Activated CD4-positive, alpha-beta T cell treated with anti-CD3 and anti-CD28 coated beads, Interleukin-2, amount 10 ng/mL, durations not matched to agents 7 days and 5 days (primary cell): ENCODE measurements around the gene ZFAND6. TPM values are rescaled to one million over a fixed set of nuclear protein-coding genes. Genes with fewer than 3 reads are reported as not detected.

Experiments used
- CTCF ChIA-PET: fragments of 350-600 bp; sonication (Branson Sonifier 250); formaldehyde crosslinking; loops from one replicate; lab custom pipeline; 2021; ENCODE audit warnings: antibody characterized with exemption; lab: Charles Lee
- POLR2A ChIA-PET: fragments of 350-600 bp; sonication (Branson Sonifier 250); formaldehyde crosslinking; loops from one replicate; lab custom pipeline; 2021; ENCODE audit warnings: antibody characterized with exemption; lab: Charles Lee
- DNase-seq: peaks from one replicate; pipeline ENCODE4 v3.0.0-alpha.2; 2020
- H3K27ac Mint-ChIP-seq: one replicate; pipeline ENCODE4 v1.8.0; 2021; ENCODE audit warnings: mild to moderate bottlenecking, moderate library complexity, mixed read lengths
- H3K27me3 Mint-ChIP-seq: one replicate; pipeline ENCODE4 v1.8.0; 2021; ENCODE audit warnings: mixed read lengths
- H3K36me3 Mint-ChIP-seq: one replicate; pipeline ENCODE4 v1.8.0; 2021; ENCODE audit warnings: low read depth, mixed read lengths
- H3K4me1 Mint-ChIP-seq: one replicate; pipeline ENCODE4 v1.8.0; 2021; ENCODE audit warnings: mixed read lengths
- H3K4me3 Mint-ChIP-seq: one replicate; pipeline ENCODE4 v1.8.0; 2021; ENCODE audit warnings: mild to moderate bottlenecking, moderate library complexity, mixed read lengths
- H3K9me3 Mint-ChIP-seq: one replicate; pipeline ENCODE4 v1.8.0; 2021; ENCODE audit warnings: mixed read lengths
- total RNA-seq, 2 experiments: library from RNA; stranded (reverse); gene quantifications; one replicate each; pipeline ENCODE4 v1.2.3, GENCODE V29; 2021

The ZFAND6 gene
- total RNA-seq, 2 experiments from 2014 or later, result 49.3 to 56.4 TPM

GRCh38 chr15:80169768-80170357 lies 110.4 kb downstream of the ZFAND6 start:
- H3K27ac Mint-ChIP-seq, result no peak overlapping the region
- ChIA-PET CTCF (interaction anchor here (0.6 kb wide), 1 partner anchor 77 kb away, joined by 5 read pairs; no protein-coding TSS in a partner anchor), POLR2A (no interaction called here)
- peaks cover 2% of the 10 kb centered on the region for H3K4me1 Mint-ChIP-seq
- H3K9me3 Mint-ChIP-seq, result no peaks in the 10 kb centered on the region
- peaks cover 5% of the 10 kb centered on the region for H3K36me3 Mint-ChIP-seq
- no peaks in the 10 kb centered on the region for H3K27me3 Mint-ChIP-seq
- H3K4me3 Mint-ChIP-seq, result no peak overlapping the region
- DNase-seq, result no peak

- POLR2A ChIA-PET, result no interaction called here
- CTCF ChIA-PET, result interaction anchor here (0.6 kb wide), 1 partner anchor 78 kb away, joined by 5 read pairs; no protein-coding TSS in a partner anchor
- H3K27ac Mint-ChIP-seq, result peak overlapping the region; percentile 9
- H3K4me1 Mint-ChIP-seq, result peaks cover 2% of the 10 kb centered on the region
- no peak for DNase-seq
- no peaks in the 10 kb centered on the region for H3K9me3 Mint-ChIP-seq
- H3K36me3 Mint-ChIP-seq, result peaks cover 5% of the 10 kb centered on the region
- H3K4me3 Mint-ChIP-seq, result no peak overlapping the region
- no peaks in the 10 kb centered on the region for H3K27me3 Mint-ChIP-seq
These were observed 111.1 kb downstream of the ZFAND6 start for GRCh38 chr15:80170596-80170995.

GRCh38 chr15:80171787-80172186 lies 112.3 kb downstream of the ZFAND6 start:
- Mint-ChIP-seq H3K4me1 (peaks cover 2% of the 10 kb centered on the region), H3K27me3 (no peaks in the 10 kb centered on the region), H3K27ac (no peak overlapping the region), H3K36me3 (peaks cover 5% of the 10 kb centered on the region), H3K9me3 (no peaks in the 10 kb centered on the region), H3K4me3 (no peak overlapping the region)
- POLR2A ChIA-PET, result interaction anchor here (0.6 kb wide), 1 partner anchor 9 kb away, joined by 3 read pairs; no protein-coding TSS in a partner anchor
- DNase-seq, result no peak
- CTCF ChIA-PET, result interaction anchor here (2.3 kb wide), 1 partner anchor 11 kb away, joined by 11 read pairs; no protein-coding TSS in a partner anchor

GRCh38 chr15:80172401-80172800 lies 112.9 kb downstream of the ZFAND6 start:
- CTCF ChIA-PET, result interaction anchor here (0.5 to 2.3 kb wide), 3 partner anchors 12 to 201 kb away, joined by 3 to 11 read pairs (median 3); partner anchors contain the start of gene BCL2A1
- peaks cover 2% of the 10 kb centered on the region for H3K4me1 Mint-ChIP-seq
- DNase-seq, result no peak
- POLR2A ChIA-PET, result interaction anchor here (0.6 kb wide), 1 partner anchor 9 kb away, joined by 3 read pairs; no protein-coding TSS in a partner anchor
- no peaks in the 10 kb centered on the region for H3K27me3 Mint-ChIP-seq
- peaks cover 5% of the 10 kb centered on the region for H3K36me3 Mint-ChIP-seq
- no peak overlapping the region for H3K4me3 Mint-ChIP-seq
- H3K9me3 Mint-ChIP-seq, result no peaks in the 10 kb centered on the region
- no peak overlapping the region for H3K27ac Mint-ChIP-seq

GRCh38 chr15:80173022-80173759 lies 113.7 kb downstream of the ZFAND6 start:
- H3K27me3 Mint-ChIP-seq, result no peaks in the 10 kb centered on the region
- ChIA-PET POLR2A (no interaction called here), CTCF (interaction anchor here (0.8 to 2.3 kb wide), 7 partner anchors 9 to 202 kb away, joined by 3 to 11 read pairs (median 3); partner anchors contain the start of gene BCL2A1)
- H3K9me3 Mint-ChIP-seq, result no peaks in the 10 kb centered on the region
- H3K4me1 Mint-ChIP-seq, result peaks cover 2% of the 10 kb centered on the region
- H3K4me3 Mint-ChIP-seq, result no peak overlapping the region
- H3K36me3 Mint-ChIP-seq, result peaks cover 5% of the 10 kb centered on the region
- H3K27ac Mint-ChIP-seq, result no peak overlapping the region
- peak; percentile 80 for DNase-seq

- Mint-ChIP-seq H3K4me1 (peaks cover 2% of the 10 kb centered on the region), H3K27ac (no peak overlapping the region), H3K36me3 (peaks cover 6% of the 10 kb centered on the region), H3K9me3 (no peaks in the 10 kb centered on the region), H3K4me3 (no peak overlapping the region), H3K27me3 (no peaks in the 10 kb centered on the region)
- ChIA-PET POLR2A (no interaction called here), CTCF (interaction anchor here (0.5 to 2.3 kb wide), 7 partner anchors 10 to 269 kb away, joined by 3 to 11 read pairs (median 3); no protein-coding TSS in a partner anchor)
- no peak for DNase-seq
These were observed 114.7 kb downstream of the ZFAND6 start for GRCh38 chr15:80174017-80174746.

GRCh38 chr15:80175436-80175835 lies 116.0 kb downstream of the ZFAND6 start:
- CTCF ChIA-PET, result interaction anchor here (0.7 kb wide), 1 partner anchor 14 kb away, joined by 6 read pairs; no protein-coding TSS in a partner anchor
- no peak for DNase-seq
- no peaks in the 10 kb centered on the region for H3K27me3 Mint-ChIP-seq
- peaks cover 5% of the 10 kb centered on the region for H3K36me3 Mint-ChIP-seq
- H3K4me1 Mint-ChIP-seq, result peaks cover 2% of the 10 kb centered on the region
- H3K27ac Mint-ChIP-seq, result no peak overlapping the region
- POLR2A ChIA-PET, result no interaction called here
- H3K4me3 Mint-ChIP-seq, result no peak overlapping the region
- no peaks in the 10 kb centered on the region for H3K9me3 Mint-ChIP-seq

- Mint-ChIP-seq H3K4me3 (no peak overlapping the region), H3K4me1 (peaks cover 2% of the 10 kb centered on the region), H3K9me3 (no peaks in the 10 kb centered on the region), H3K27me3 (no peaks in the 10 kb centered on the region), H3K36me3 (peaks cover 2% of the 10 kb centered on the region), H3K27ac (no peak overlapping the region)
- CTCF ChIA-PET, result no interaction called here
- POLR2A ChIA-PET, result interaction anchor here (0.6 kb wide), 1 partner anchor 100 kb away, joined by 4 read pairs; no protein-coding TSS in a partner anchor
- no peak for DNase-seq
These were observed 117.0 kb downstream of the ZFAND6 start for GRCh38 chr15:80176443-80176842.

GRCh38 chr15:80177156-80177555 lies 117.7 kb downstream of the ZFAND6 start:
- Mint-ChIP-seq H3K9me3 (no peaks in the 10 kb centered on the region), H3K4me1 (peaks cover 2% of the 10 kb centered on the region), H3K36me3 (peaks cover 5% of the 10 kb centered on the region), H3K27me3 (no peaks in the 10 kb centered on the region), H3K27ac (no peak overlapping the region), H3K4me3 (no peak overlapping the region)
- no peak for DNase-seq
- ChIA-PET CTCF (no interaction called here), POLR2A (interaction anchor here (0.6 kb wide), 1 partner anchor 101 kb away, joined by 4 read pairs; no protein-coding TSS in a partner anchor)

GRCh38 chr15:80179025-80179759 lies 119.7 kb downstream of the ZFAND6 start:
- H3K9me3 Mint-ChIP-seq, result no peaks in the 10 kb centered on the region
- no peak for DNase-seq
- no peak overlapping the region for H3K27ac Mint-ChIP-seq
- H3K4me3 Mint-ChIP-seq, result no peak overlapping the region
- ChIA-PET POLR2A (no interaction called here), CTCF (interaction anchor here (0.7 kb wide), 1 partner anchor 13 kb away, joined by 3 read pairs; no protein-coding TSS in a partner anchor)
- peaks cover 9% of the 10 kb centered on the region for H3K36me3 Mint-ChIP-seq
- H3K4me1 Mint-ChIP-seq, result no peaks in the 10 kb centered on the region
- H3K27me3 Mint-ChIP-seq, result no peaks in the 10 kb centered on the region

- CTCF ChIA-PET, result interaction anchor here (0.7 kb wide), 1 partner anchor 13 kb away, joined by 3 read pairs; no protein-coding TSS in a partner anchor
- Mint-ChIP-seq H3K27ac (no peak overlapping the region), H3K9me3 (no peaks in the 10 kb centered on the region)
These were observed 120.5 kb downstream of the ZFAND6 start for GRCh38 chr15:80179935-80180334.

GRCh38 chr15:80180468-80180867 lies 121.0 kb downstream of the ZFAND6 start:
- no peak overlapping the region for H3K27ac Mint-ChIP-seq
- peaks cover 20% of the 10 kb centered on the region for H3K36me3 Mint-ChIP-seq
- H3K4me3 Mint-ChIP-seq, result no peak overlapping the region
- no peaks in the 10 kb centered on the region for H3K27me3 Mint-ChIP-seq
- POLR2A ChIA-PET, result no interaction called here
- CTCF ChIA-PET, result interaction anchor here (0.6 kb wide), 1 partner anchor 209 kb away, joined by 3 read pairs; the partner anchor contains the start of gene BCL2A1
- no peak for DNase-seq
- no peaks in the 10 kb centered on the region for H3K4me1 Mint-ChIP-seq
- H3K9me3 Mint-ChIP-seq, result no peaks in the 10 kb centered on the region

More at GRCh38 chr15:80179935-80180334, 120.5 kb downstream of the ZFAND6 start:
- Mint-ChIP-seq H3K4me3 (no peak overlapping the region), H3K4me1 (no peaks in the 10 kb centered on the region), H3K36me3 (peaks cover 15% of the 10 kb centered on the region), H3K27me3 (no peaks in the 10 kb centered on the region)
- no peak for DNase-seq
- POLR2A ChIA-PET, result no interaction called here
